HT1080 (cell line): ENCODE data around the gene FLACC1. TPM values are rescaled to one million over a fixed set of nuclear protein-coding genes. Genes with fewer than 3 reads are reported as not detected.
"Not testable (repeated sequence)": the region's sequence is repeated elsewhere in the genome, so short reads cannot be mapped to it uniquely, and the experiment has no call there.

Source experiments
- DNase-seq: peaks from one replicate; pipeline ENCODE4 v3.0.0-alpha.2; 2015; ENCODE audit warnings: low read depth
- total RNA-seq: library from RNA; depleted of rRNA; stranded (reverse); fragments of >200 nt; shearing (Covaris generic); gene quantifications from 2 replicates; pipeline ENCODE4 v1.2.3, GENCODE V29; 2014

Gene FLACC1
- total RNA-seq, 1 experiment from 2014 or later, result 1.9 TPM

GRCh38 chr2:201350879-201351278, 6.3 kb downstream of the FLACC1 start:
- DNase-seq, result no peak

GRCh38 chr2:201349601-201350000, 7.5 kb downstream of the FLACC1 start:
- no peak for DNase-seq

- DNase-seq, result no peak
Observed at GRCh38 chr2:201348758-201349157, 8.4 kb downstream of the FLACC1 start.

- no peak for DNase-seq
Observed at GRCh38 chr2:201347138-201347537, 10.0 kb downstream of the FLACC1 start.

- DNase-seq, result no peak
Observed at GRCh38 chr2:201345625-201346213, 11.4 kb downstream of the FLACC1 start.

GRCh38 chr2:201344663-201345366, 12.3 kb downstream of the FLACC1 start:
- DNase-seq, result no peak

GRCh38 chr2:201343559-201343958, 13.6 kb downstream of the FLACC1 start:
- DNase-seq, result no peak

GRCh38 chr2:201342923-201343322, 14.2 kb downstream of the FLACC1 start:
- no peak for DNase-seq

- no peak for DNase-seq
Observed at GRCh38 chr2:201329409-201329808, 27.7 kb downstream of the FLACC1 start.

GRCh38 chr2:201327678-201328077, 29.5 kb downstream of the FLACC1 start:
- no peak for DNase-seq

GRCh38 chr2:201322772-201323171, 34.4 kb downstream of the FLACC1 start:
- no peak for DNase-seq

GRCh38 chr2:201320701-201321100, 36.4 kb downstream of the FLACC1 start:
- DNase-seq, result no peak

GRCh38 chr2:201320257-201320656, 36.9 kb downstream of the FLACC1 start:
- DNase-seq, result no peak

- DNase-seq, result no peak
Observed at GRCh38 chr2:201319511-201319910, 37.6 kb downstream of the FLACC1 start.

- DNase-seq, result no peak
Observed at GRCh38 chr2:201313362-201313761, 43.8 kb downstream of the FLACC1 start.

- no peak for DNase-seq
Observed at GRCh38 chr2:201308914-201309313, 48.2 kb downstream of the FLACC1 start.

GRCh38 chr2:201307876-201308275, 49.3 kb downstream of the FLACC1 start:
- no peak for DNase-seq

- not testable (repeated sequence) for DNase-seq
Observed at GRCh38 chr2:201299929-201300328, 57.2 kb downstream of the FLACC1 start.

GRCh38 chr2:201298462-201299052, 58.6 kb downstream of the FLACC1 start:
- DNase-seq, result peak; percentile 8

GRCh38 chr2:201290457-201291148, 66.5 kb downstream of the FLACC1 start:
- DNase-seq, result not testable (repeated sequence)

- no peak for DNase-seq
Observed at GRCh38 chr2:201285499-201285898, 71.6 kb downstream of the FLACC1 start.
